CD4-positive, alpha-beta T cell treated with Interleukin-2 at 100 ng/mL for 4 hours (primary cell): ENCODE results near the gene FERD3L.

Experiments used
- DNase-seq: peaks from one replicate; pipeline ENCODE4 v3.0.0-alpha.2; 2020; ENCODE audit warnings: low spot score

Gene FERD3L

DNA sequence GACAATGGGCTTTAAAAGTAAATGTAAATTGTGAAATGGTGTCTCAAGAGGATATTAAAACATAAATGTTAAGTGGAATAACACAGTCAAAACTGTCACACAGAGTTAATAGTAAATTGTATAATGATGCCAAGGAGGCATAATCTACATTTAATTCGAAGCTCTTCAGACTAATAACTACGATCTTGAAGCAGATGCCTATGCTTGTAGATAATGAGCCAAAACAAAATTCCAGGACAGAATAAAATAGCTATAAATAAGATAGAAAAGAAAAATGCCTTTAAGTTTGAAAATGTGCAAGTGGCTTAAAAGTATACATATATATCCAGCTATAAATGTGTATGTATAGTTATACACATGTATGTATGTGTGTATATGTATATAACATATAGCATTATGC lies 45.3 kb downstream of the FERD3L start:
- no peak for DNase-seq

GRCh38 chr7:19099194-19099593 lies 46.0 kb downstream of the FERD3L start:
- DNase-seq = no peak

- no peak for DNase-seq
Observed at GRCh38 chr7:19098510-19098909, 46.7 kb downstream of the FERD3L start.

- DNase-seq = no peak
Observed at GRCh38 chr7:19097165-19098055, 47.8 kb downstream of the FERD3L start.

DNA sequence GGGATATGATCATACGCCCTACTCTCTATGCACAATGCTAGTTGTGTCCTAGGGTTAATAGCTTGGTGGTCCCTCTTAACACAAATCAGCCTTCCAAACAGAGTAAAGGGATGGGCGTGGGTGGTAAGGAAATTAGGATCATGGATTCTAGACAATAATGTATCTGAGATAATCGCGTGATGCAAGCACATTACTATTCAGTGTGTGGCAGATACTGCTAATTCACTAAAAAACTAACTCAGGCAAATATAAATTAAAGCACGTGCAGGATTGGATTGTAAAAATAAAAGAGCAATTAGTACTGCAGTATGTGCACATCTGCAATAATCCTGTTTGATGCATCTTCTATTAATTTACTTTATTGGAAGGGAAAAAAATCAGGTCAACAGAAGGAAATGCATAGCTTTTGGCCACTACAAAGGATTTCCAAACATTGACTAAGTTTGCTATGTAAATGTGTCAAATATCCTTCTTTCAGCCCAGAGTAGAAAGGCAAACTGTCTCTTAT lies 49.8 kb downstream of the FERD3L start:
- DNase-seq = no peak
